Colonic mucosa (tissue), 4 donors: ENCODE measurements around the gene AP2M1. TPM values are rescaled to one million over a fixed set of nuclear protein-coding genes. Genes with fewer than 3 reads are reported as not detected.
A peak's percentile ranks its signal among the peaks of the same experiment; 100 is the strongest.

Experiments
- DNase-seq: peaks from one replicate; pipeline ENCODE4 v3.0.0-alpha.2; 2020
- H3K27ac ChIP-seq: fragments of 200-600 bp; one replicate; pipeline ENCODE4 v1.8.0; 2021
- H3K27me3 ChIP-seq: fragments of 200-600 bp; one replicate; pipeline ENCODE4 v1.8.0; 2021
- H3K36me3 ChIP-seq: fragments of 200-600 bp; one replicate; pipeline ENCODE4 v1.8.0; 2021
- H3K4me1 ChIP-seq: fragments of 200-600 bp; one replicate; pipeline ENCODE4 v1.8.0; 2021; ENCODE audit warnings: mild to moderate bottlenecking
- H3K4me3 ChIP-seq: fragments of 200-600 bp; one replicate; pipeline ENCODE4 v1.8.0; 2021
- H3K9ac ChIP-seq, 2 donors: one replicate each; pipeline ENCODE4 v1.7.0; 2013; ENCODE audit warnings: control low read depth in 2 of 2, low read depth in 2 of 2, low read length in 2 of 2
- H3K9me3 ChIP-seq: fragments of 200-600 bp; one replicate; pipeline ENCODE4 v1.8.0; 2021
- CTCF ChIP-seq: fragments of 200-600 bp; IDR thresholded peaks from one replicate; pipeline ENCODE4 v1.8.0; 2022; ENCODE audit warnings: antibody characterized with exemption, mild to moderate bottlenecking
- intact Hi-C: fragments of 100-400 bp; cut with DNase I; formaldehyde crosslinking; loops from one replicate; pipeline ENCODE4 v1.14.1; 2022
- total RNA-seq, 2 donors: library from RNA; stranded (reverse); fragmentation: NEBNext Ultra II Directional in 1 of 2; extraction: Animal tissue kit (Norgen Biotek cat#: 25700) in 1 of 2; gene quantifications; one replicate each; pipeline ENCODE4 v1.2.1, GENCODE V29; 2021
- donor health status: healthy.
- donor health status: DM: no; HTN: no; CAD: no.
- donor health status: DM: no; HTN: no; CAD: no.

The AP2M1 gene
- total RNA-seq, 2 donors from 2014 or later: 206 to 255 TPM

GRCh38 chr3:184176377-184177330, 2.0 kb downstream of the AP2M1 start:
- TF ChIP-seq CTCF: no peak
- intact Hi-C loops: no loop called here
- Histone ChIP-seq H3K27ac (peak overlapping the region; percentile 61), H3K27me3 (no peaks in the 10 kb centered on the region), H3K9me3 (no peaks in the 10 kb centered on the region), H3K36me3 (peaks cover 29% of the 10 kb centered on the region), H3K9ac (peak overlapping the region; percentile 60 to 96), H3K4me1 (peaks cover 12% of the 10 kb centered on the region), H3K4me3 (peak overlapping the region; percentile 93)
- peak; percentile 52 for DNase-seq

GRCh38 chr3:184177331-184177731, 2.7 kb downstream of the AP2M1 start:
- DNase-seq: no peak
- no peaks in the 10 kb centered on the region for H3K9me3 ChIP-seq
- TF ChIP-seq CTCF: no peak
- no peaks in the 10 kb centered on the region for H3K27me3 ChIP-seq
- peaks cover 36% of the 10 kb centered on the region for H3K36me3 ChIP-seq
- no peak overlapping the region for H3K9ac ChIP-seq
- H3K27ac ChIP-seq: no peak overlapping the region
- intact Hi-C loops: no loop called here
- H3K4me1 ChIP-seq: peaks cover 12% of the 10 kb centered on the region
- no peak overlapping the region for H3K4me3 ChIP-seq

DNA sequence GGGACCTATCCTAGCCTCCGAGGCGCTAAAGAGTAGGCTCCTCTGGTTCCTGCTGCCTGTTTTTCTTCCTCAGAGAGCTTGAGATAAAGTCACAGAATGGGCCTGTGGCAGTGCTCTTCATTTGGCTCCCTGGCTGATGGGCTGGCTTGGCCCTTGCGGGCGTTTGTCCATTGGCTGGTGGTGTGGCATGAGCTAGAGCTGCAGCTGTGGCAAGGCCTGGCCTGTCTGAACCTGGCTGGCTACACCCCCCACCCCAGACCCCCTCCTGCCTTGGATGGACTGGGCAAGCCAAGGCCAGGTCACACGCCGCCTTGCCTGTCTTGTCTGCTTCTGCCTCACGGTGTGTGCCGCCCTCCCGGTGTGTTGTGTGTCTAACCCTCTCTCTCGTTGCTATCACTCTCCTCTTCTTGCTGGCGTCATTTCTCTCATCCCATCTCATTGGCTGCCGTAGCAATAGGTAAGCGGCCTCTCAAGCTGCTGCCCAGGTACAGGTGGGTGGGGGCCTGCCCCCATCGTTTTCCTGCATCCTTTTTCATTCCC, 3.2 kb downstream of the AP2M1 start:
- no peak overlapping the region for H3K4me3 ChIP-seq
- no peaks in the 10 kb centered on the region for H3K9me3 ChIP-seq
- H3K4me1 ChIP-seq: peaks cover 12% of the 10 kb centered on the region
- no peak overlapping the region for H3K27ac ChIP-seq
- TF ChIP-seq CTCF: no peak
- intact Hi-C loops: no loop called here
- no peak overlapping the region for H3K9ac ChIP-seq
- no peak for DNase-seq
- peaks cover 36% of the 10 kb centered on the region for H3K36me3 ChIP-seq
- H3K27me3 ChIP-seq: no peaks in the 10 kb centered on the region

DNA sequence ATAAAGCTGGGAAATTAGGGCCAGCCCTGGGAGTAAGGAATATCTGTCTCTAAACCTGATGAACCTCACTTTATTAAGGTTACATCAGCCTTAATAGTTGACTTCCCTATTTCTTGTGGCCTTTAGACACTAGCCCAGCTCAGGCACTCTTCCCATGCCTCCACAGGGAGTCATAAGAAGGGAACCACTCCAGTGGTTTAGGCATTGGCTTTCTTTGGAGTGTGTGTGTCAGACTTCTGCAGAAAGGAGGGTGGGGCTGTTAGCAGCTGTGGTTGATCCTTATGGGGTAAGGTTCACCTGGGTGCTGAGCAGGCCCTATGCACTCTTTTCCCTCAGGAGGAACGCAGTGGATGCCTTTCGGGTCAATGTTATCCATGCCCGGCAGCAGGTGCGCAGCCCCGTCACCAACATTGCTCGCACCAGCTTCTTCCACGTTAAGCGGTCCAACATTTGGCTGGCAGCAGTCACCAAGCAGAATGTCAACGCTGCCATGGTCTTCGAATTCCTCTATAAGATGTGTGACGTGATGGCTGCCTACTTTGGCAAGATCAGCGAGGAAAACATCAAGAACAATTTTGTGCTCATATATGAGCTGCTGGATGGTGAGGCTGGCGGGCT, 4.0 kb downstream of the AP2M1 start:
- no peak overlapping the region for H3K9ac ChIP-seq
- TF ChIP-seq CTCF: no peak
- H3K27ac ChIP-seq: no peak overlapping the region
- intact Hi-C loops: no loop called here
- peaks cover 12% of the 10 kb centered on the region for H3K4me1 ChIP-seq
- no peaks in the 10 kb centered on the region for H3K27me3 ChIP-seq
- no peak overlapping the region for H3K4me3 ChIP-seq
- H3K36me3 ChIP-seq: peaks cover 36% of the 10 kb centered on the region
- no peak for DNase-seq
- H3K9me3 ChIP-seq: no peaks in the 10 kb centered on the region

- peaks cover 36% of the 10 kb centered on the region for H3K36me3 ChIP-seq
- peaks cover 13% of the 10 kb centered on the region for H3K4me1 ChIP-seq
- no peaks in the 10 kb centered on the region for H3K9me3 ChIP-seq
- DNase-seq: peak; percentile 17
- intact Hi-C loops: no loop called here
- no peaks in the 10 kb centered on the region for H3K27me3 ChIP-seq
- peak overlapping the region in 1 of 2 donors; percentile 8 for H3K9ac ChIP-seq
- no peak overlapping the region for H3K4me3 ChIP-seq
- no peak for TF ChIP-seq CTCF
- H3K27ac ChIP-seq: no peak overlapping the region
These were observed 5.5 kb downstream of the AP2M1 start for GRCh38 chr3:184180165-184180564.
